H1 (cell line): Measurements from ENCODE around the gene NCKAP1.

Experiments used
- SIN3A ChIP-seq, 2 experiments: IDR thresholded peaks in 1 of 2; conservative IDR thresholded peaks in 1 of 2; 2 replicates each; pipeline ENCODE4 v1.6.1; 2011 to 2012; ENCODE audit warnings: low read length in 2 of 2, improper control_type of control experiment in 1 of 2, low read depth in 1 of 2, mild to moderate bottlenecking in 1 of 2
- YY1 ChIP-seq: IDR thresholded peaks from 2 replicates; pipeline ENCODE4 v1.6.1; 2011; ENCODE audit warnings: low read depth, mild to moderate bottlenecking, low read length

DNA sequence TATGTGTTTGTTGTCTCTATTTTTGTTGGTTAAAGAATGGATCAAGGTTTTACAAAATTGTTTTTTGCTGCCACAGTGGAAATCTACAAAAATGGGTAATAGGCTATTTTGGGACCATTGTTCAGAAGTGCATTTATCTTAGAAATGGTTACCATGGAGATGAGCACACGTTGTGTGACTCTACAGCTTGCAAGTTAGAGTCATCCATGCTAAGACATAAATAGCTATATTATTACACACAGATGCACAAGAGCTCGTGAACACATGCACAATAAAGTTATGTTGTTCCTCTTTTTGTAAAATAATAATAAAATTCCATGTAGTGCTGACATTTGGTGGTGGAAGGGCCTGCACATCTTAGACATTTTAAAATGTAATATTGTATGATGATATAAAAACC, 24.8 kb upstream of the NCKAP1 start:
- TF ChIP-seq YY1 (no peak), SIN3A (conservative IDR thresholded peaks at IDR 0.05 in 1 of 2, IDR thresholded peaks at IDR 0.05 in 1 of 2; ENCODE audit: low read depth in 1 of 2, low read length in 2 of 2) (no peak)
